HepG2 (cell line): ENCODE measurements around the gene ATL2.

Source experiments
- AHR ChIP-seq: IDR thresholded peaks from 2 replicates; pipeline ENCODE4 v1.6.1; 2018; ENCODE audit warnings: missing genetic modification reagents, missing compliant biosample characterization
- CBX1 ChIP-seq: IDR thresholded peaks from one replicate; pipeline ENCODE4 v1.6.1; 2016; ENCODE audit warnings: antibody characterized with exemption, low read depth
- PCBP2 ChIP-seq: fragments of 200-400 bp; formaldehyde crosslinking; optimal IDR thresholded peaks from 2 replicates; pipeline ENCODE3; 2018; ENCODE audit warnings: low read length, low read depth; ENCODE audit not compliant: poor library complexity, severe bottlenecking
- RELA ChIP-seq: sonication (generic); formaldehyde crosslinking; IDR thresholded peaks from 2 replicates; pipeline ENCODE4 v1.4.0; 2020; ENCODE audit warnings: missing genetic modification reagents
- TF ChIP-seq, protein P1 (sequence below): sonication (generic); formaldehyde crosslinking; IDR thresholded peaks from 2 replicates; pipeline ENCODE4 v1.4.0; 2020; ENCODE audit warnings: missing genetic modification reagents

DNA sequence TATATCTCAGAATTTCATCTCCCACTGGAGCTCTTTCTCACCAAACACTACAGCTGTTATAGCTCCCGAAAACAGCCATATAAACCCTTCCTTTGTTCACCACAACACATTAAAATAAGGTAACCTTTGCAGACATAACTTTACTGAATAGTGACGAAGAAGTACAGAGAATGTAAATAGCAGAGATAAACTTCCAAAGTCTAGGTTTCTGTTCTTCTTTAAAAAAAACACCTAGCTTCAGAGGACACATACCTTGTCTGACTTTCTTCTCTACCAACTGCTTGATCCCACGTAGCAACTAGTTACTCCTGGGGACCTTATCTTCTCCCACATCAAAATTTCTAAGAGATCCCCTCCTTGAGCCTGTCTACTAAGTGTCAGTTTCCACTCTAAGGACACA lies 32.3 kb downstream of the ATL2 start:
- TF ChIP-seq AHR (CRISPR knock-in tag) = no peak
- no peak for TF ChIP-seq PCBP2
- TF ChIP-seq CBX1 = no peak
- no peak for TF ChIP-seq RELA (CRISPR knock-in tag)
- TF ChIP-seq, protein P1, sequence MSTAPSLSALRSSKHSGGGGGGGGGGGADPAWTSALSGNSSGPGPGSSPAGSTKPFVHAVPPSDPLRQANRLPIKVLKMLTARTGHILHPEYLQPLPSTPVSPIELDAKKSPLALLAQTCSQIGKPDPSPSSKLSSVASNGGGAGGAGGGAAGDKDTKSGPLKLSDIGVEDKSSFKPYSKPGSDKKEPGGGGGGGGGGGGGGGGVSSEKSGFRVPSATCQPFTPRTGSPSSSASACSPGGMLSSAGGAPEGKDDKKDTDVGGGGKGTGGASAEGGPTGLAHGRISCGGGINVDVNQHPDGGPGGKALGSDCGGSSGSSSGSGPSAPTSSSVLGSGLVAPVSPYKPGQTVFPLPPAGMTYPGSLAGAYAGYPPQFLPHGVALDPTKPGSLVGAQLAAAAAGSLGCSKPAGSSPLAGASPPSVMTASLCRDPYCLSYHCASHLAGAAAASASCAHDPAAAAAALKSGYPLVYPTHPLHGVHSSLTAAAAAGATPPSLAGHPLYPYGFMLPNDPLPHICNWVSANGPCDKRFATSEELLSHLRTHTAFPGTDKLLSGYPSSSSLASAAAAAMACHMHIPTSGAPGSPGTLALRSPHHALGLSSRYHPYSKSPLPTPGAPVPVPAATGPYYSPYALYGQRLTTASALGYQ (CRISPR knock-in tag) = no peak
